GM18505 (cell line): ENCODE results near the gene PRG3.
A peak's percentile ranks its signal among the peaks of the same experiment; 100 is the strongest.

Source experiments
- ATAC-seq: cut with Tn5 transposase; IDR thresholded peaks from one replicate; pipeline ENCODE4 v1.9.1; 2021; ENCODE audit not compliant: unreplicated experiment
- POLR2A ChIP-seq: IDR thresholded peaks from 4 replicates; pipeline ENCODE4 v1.6.1; 2011; ENCODE audit warnings: borderline replicate concordance; ENCODE audit not compliant: insufficient read depth, insufficient read length; ENCODE audit errors: extremely low read depth

PRG3 gene

GRCh38 chr11:57357856-57358255 lies 23.1 kb downstream of the PRG3 start:
- TF ChIP-seq POLR2A, result no peak
- no peak for ATAC-seq

DNA sequence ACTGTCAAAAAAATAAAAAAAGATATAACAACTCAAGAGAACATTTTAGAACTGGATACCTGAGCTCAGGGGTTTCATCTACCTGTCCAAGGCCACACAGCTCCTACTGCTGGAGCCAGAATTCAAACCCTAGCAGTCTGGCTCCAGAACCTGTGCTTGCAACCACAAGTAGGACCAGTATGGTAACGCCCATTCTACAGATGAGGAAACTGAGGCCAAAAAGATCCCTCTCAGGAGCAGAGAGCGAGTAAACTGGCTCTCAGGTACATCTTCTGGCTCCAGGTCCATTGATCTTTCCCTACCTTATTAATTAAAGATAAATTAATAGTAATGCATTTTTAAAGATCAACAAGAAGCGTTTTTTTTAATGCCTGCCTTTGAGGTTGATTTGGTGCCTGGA lies 23.6 kb downstream of the PRG3 start:
- TF ChIP-seq POLR2A, result no peak
- ATAC-seq, result no peak

DNA sequence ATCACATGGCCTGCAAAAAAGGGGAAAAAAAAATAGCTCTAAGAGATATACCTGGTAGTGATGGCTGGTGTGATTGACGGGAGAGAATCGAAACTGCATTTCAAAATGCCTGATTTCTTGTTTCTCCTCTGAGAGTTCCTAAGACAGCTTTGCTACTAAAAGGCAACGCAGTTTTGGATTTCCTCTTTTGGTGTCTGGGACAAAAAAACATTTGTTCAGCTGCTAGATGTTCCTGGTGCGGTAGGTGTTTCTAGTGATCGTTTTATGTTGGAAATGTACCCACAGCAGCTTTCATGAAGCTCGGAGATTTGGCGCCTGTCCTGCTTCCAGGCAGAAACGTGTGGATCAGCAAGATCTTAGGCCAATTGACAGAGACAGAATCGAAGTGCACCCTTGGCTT lies 24.7 kb downstream of the PRG3 start:
- no peak for TF ChIP-seq POLR2A

DNA sequence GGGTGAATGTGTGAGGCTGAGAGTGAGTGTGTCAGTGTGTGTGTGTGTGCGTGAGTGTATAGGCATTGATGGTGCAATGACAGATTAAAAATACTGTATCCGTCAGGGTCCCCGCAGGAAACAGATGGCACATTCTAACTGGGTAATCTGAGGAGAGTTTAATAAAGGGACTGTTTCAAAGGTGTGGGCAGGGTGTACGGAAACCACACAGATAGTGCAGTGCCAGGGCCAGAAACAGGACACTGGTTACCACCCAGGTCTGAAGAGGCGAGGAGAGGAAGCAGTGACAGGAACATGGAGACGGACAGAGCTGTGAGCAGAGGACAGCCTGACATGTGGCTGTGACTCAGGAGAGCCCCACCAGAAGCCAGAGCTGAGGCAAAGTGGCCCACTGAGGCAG lies 26.3 kb downstream of the PRG3 start:
- TF ChIP-seq POLR2A, result no peak
- no peak for ATAC-seq

More for the DNA sequence above, 24.7 kb downstream of the PRG3 start:
- no peak for ATAC-seq

GRCh38 chr11:57353852-57354251 lies 27.1 kb downstream of the PRG3 start:
- no peak for ATAC-seq
- TF ChIP-seq POLR2A, result no peak

DNA sequence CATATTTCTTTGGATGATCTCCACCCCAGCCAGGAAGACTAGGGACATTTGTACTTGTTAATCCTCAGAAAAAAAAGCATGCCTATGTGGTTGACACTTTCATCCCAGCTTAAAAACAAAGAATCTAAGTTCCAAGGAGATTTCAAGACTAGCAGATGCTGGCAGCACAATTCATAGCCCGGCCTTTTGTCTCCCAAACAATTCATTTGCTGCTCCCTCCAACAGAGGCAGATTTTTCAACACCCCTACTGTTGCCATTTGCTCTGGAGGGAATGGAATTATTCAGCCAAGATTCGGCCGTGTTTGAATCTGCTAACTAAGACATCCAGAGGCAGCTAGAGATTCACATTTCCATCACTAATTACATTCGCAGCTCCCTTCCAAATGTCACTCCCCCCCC lies 27.5 kb downstream of the PRG3 start:
- no peak for TF ChIP-seq POLR2A
- no peak for ATAC-seq

DNA sequence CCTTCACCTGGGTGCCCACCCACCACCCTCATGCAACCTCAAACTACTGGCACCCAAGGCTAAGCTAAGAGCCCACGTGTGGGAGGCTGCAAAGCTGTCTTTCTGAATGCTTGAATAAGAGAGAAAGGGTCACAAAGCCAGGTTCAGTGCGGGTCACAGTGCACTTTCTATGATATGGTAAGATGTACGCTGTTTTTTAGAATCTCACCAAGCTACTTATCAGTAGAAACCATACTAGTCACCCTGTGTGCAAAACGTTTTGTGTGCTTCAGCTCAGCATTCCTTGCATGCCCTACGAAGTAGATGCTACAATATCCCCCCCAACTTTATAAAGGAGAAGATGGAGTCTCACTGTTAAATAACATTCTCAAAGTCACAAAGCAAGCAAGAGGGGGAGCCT lies 27.9 kb downstream of the PRG3 start:
- TF ChIP-seq POLR2A, result no peak

GRCh38 chr11:57349491-57350274 lies 31.3 kb downstream of the PRG3 start:
- ATAC-seq, result no peak
- TF ChIP-seq POLR2A, result no peak

More for the DNA sequence above, 27.9 kb downstream of the PRG3 start:
- no peak for ATAC-seq

- no peak for ATAC-seq
- no peak for TF ChIP-seq POLR2A
Measured at GRCh38 chr11:57348636-57349313, 32.2 kb downstream of the PRG3 start.

DNA sequence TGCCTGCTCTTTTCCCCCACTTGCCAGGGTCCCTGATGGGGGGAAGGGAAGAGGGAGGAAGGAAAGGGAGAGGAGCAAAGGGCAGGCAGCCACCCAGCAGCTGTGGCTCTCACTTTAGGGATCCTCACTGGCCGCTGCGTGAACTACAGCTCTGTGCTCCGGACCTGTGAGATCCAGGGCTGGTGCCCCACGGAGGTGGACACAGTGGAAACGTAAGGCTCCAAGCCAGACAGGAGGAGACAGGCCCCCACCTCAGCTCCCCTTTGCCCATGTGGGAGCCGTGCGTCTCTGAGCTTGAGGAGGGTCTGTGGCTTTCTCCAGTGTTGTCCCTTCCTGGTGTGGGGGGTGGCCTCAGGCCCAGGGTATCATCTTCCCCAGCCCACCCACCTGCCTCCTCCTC lies 32.9 kb downstream of the PRG3 start:
- no peak for TF ChIP-seq POLR2A
- ATAC-seq, result no peak

DNA sequence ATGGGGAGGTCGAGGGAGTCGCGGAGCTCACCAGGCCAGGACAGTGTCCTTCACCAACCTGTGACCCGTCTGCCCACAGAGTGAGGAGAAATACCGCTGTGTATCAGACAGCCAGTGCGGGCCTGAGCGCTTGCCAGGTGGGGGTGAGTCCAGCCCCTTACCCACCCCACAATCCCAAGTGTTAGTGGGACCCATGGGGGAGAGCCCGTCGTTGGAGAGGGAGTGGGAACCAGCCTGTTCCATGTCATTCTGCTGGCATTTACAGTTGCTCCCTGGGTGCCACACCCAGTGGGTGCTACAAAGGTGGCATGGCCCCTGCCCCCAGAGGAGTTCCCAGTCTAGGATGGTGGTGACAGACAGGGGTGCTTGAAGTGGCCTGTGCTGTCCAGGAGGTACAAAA lies 33.6 kb downstream of the PRG3 start:
- ATAC-seq, result no peak
- no peak for TF ChIP-seq POLR2A

- ATAC-seq, result peak; percentile 60
- TF ChIP-seq POLR2A, result no peak
Measured at GRCh38 chr11:57345555-57346211, 35.3 kb downstream of the PRG3 start.

GRCh38 chr11:57344826-57345225 lies 36.1 kb downstream of the PRG3 start:
- no peak for ATAC-seq
- no peak for TF ChIP-seq POLR2A

DNA sequence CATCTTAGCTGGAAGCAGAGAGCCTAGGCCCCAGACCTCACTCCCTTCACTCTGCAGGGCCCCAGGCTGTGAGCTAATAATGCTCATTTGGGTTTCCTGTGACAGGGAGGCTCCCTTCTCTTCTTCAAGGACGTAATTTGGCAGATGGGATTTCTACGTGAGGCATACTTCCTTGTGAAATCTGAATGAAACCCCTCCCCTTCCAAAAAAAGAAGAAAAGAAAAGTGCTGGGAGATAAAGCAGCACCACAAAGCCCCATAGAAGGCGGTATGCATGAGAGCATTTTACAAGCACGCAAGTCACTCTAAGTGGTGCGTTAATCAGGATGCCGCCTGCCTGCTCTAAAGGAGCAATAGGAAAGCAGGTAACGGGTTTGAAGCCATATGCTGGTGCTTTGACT lies 37.1 kb downstream of the PRG3 start:
- no peak for ATAC-seq
- TF ChIP-seq POLR2A, result no peak
